GM21360 (cell line): ENCODE data around the gene EIF4E3.

Experiments used
- ATAC-seq: cut with Tn5 transposase; IDR thresholded peaks from one replicate; pipeline ENCODE4 v1.9.1; 2021; ENCODE audit warnings: mild to moderate bottlenecking, moderate library complexity; ENCODE audit not compliant: unreplicated experiment

EIF4E3 gene

GRCh38 chr3:71725271-71725991, at the start of gene EIF4E3:
EIF4E3 (minus strand) TSS chr3:71725402; CDS start chr3:71725367, 35 bp downstream.
- peak; percentile 46 for ATAC-seq

GRCh38 chr3:71771884-71772283, 46.7 kb upstream of the EIF4E3 start:
- ATAC-seq: no peak

- ATAC-seq: no peak
Measured at GRCh38 chr3:71771126-71771525, 45.9 kb upstream of the EIF4E3 start.

- no peak for ATAC-seq
Measured at GRCh38 chr3:71763426-71763825, 38.2 kb upstream of the EIF4E3 start.

GRCh38 chr3:71760140-71760539, 34.9 kb upstream of the EIF4E3 start:
- ATAC-seq: no peak

GRCh38 chr3:71759401-71759800, 34.2 kb upstream of the EIF4E3 start:
- ATAC-seq: no peak

GRCh38 chr3:71758091-71758490, 32.9 kb upstream of the EIF4E3 start:
- ATAC-seq: no peak

GRCh38 chr3:71754610-71755253, 29.5 kb upstream of the EIF4E3 start:
- ATAC-seq: no peak

GRCh38 chr3:71753701-71754609, 28.8 kb upstream of the EIF4E3 start, which contains the start of gene GPR27:
GPR27 (plus strand) TSS chr3:71753855; CDS start chr3:71754050, 195 bp downstream.
- no peak for ATAC-seq

GRCh38 chr3:71752831-71753700, 27.9 kb upstream of the EIF4E3 start:
- no peak for ATAC-seq

GRCh38 chr3:71751602-71752001, 26.4 kb upstream of the EIF4E3 start:
- ATAC-seq: no peak

- no peak for ATAC-seq
Measured at GRCh38 chr3:71744738-71745137, 19.5 kb upstream of the EIF4E3 start.

GRCh38 chr3:71742621-71743020, 17.4 kb upstream of the EIF4E3 start:
- no peak for ATAC-seq

GRCh38 chr3:71734881-71735280, 9.7 kb upstream of the EIF4E3 start:
- ATAC-seq: no peak

- no peak for ATAC-seq
Measured at GRCh38 chr3:71733319-71733718, 8.1 kb upstream of the EIF4E3 start.

GRCh38 chr3:71732637-71733036, 7.4 kb upstream of the EIF4E3 start:
- no peak for ATAC-seq

GRCh38 chr3:71728632-71729342, 3.6 kb upstream of the EIF4E3 start:
- ATAC-seq: no peak

GRCh38 chr3:71726146-71726545, 944 bp upstream of the EIF4E3 start:
- no peak for ATAC-seq

- ATAC-seq: peak; percentile 39
Measured at GRCh38 chr3:71724584-71725270, 475 bp downstream of the EIF4E3 start.
